Mesothelial cell of epicardium (in vitro differentiated cells): ENCODE results near the gene AFAP1L1. TPM values are rescaled to one million over a fixed set of nuclear protein-coding genes. Genes with fewer than 3 reads are reported as not detected.

Experiments used
- DNase-seq, 2 experiments: peaks; one replicate each; pipeline ENCODE4 v3.0.0; 2021; ENCODE audit warnings: low spot score in 2 of 2; ENCODE audit not compliant: unreplicated experiment in 2 of 2
- H3K27ac Mint-ChIP-seq: 2 replicates; pipeline ENCODE4 v1.8.0; 2021; ENCODE audit warnings: mixed read lengths
- H3K27me3 Mint-ChIP-seq: 2 replicates; pipeline ENCODE4 v1.8.0; 2021; ENCODE audit warnings: low read depth, mixed read lengths
- H3K36me3 Mint-ChIP-seq: 2 replicates; pipeline ENCODE4 v1.8.0; 2021; ENCODE audit warnings: mixed read lengths
- H3K4me1 Mint-ChIP-seq: 2 replicates; pipeline ENCODE4 v1.8.0; 2021; ENCODE audit warnings: mixed read lengths
- H3K4me3 Mint-ChIP-seq: 2 replicates; pipeline ENCODE4 v1.8.0; 2021; ENCODE audit warnings: mild to moderate bottlenecking, moderate library complexity, mixed read lengths
- H3K9me3 Mint-ChIP-seq: 2 replicates; pipeline ENCODE4 v1.8.0; 2021; ENCODE audit warnings: mixed read lengths
- total RNA-seq: library from RNA; stranded (reverse); gene quantifications from 3 replicates; pipeline ENCODE4 v1.2.1, GENCODE V29; 2021
- TF ChIP-seq, protein P1 (sequence below): fragments of 200-600 bp; sonication (generic); IDR thresholded peaks from one replicate; pipeline ENCODE4 v1.5.0; 2021; ENCODE audit warnings: antibody characterized with exemption; ENCODE audit not compliant: unreplicated experiment

AFAP1L1 gene
- total RNA-seq, 1 donor from 2014 or later, result 0.63 TPM

DNA sequence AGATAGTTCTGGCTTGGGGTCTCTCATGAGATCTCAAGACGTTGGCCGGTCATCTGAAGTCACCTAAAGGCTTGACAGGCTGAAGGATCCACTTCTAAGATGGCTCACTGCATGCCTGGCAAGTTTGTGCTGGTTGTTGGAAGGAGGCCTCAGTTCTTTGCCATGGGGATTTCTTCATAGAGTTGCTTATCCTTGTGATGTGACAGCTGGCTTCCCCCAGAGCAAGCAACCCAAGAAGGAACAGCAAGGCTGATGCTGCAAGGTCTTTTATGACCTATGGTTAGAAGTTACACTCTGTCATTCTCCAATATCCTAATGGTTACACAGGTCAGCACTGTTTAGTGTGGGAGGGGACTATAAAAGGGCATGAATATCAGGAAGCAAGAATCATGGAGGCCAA is 53.0 kb downstream of the AFAP1L1 start:
- TF ChIP-seq, protein P1, sequence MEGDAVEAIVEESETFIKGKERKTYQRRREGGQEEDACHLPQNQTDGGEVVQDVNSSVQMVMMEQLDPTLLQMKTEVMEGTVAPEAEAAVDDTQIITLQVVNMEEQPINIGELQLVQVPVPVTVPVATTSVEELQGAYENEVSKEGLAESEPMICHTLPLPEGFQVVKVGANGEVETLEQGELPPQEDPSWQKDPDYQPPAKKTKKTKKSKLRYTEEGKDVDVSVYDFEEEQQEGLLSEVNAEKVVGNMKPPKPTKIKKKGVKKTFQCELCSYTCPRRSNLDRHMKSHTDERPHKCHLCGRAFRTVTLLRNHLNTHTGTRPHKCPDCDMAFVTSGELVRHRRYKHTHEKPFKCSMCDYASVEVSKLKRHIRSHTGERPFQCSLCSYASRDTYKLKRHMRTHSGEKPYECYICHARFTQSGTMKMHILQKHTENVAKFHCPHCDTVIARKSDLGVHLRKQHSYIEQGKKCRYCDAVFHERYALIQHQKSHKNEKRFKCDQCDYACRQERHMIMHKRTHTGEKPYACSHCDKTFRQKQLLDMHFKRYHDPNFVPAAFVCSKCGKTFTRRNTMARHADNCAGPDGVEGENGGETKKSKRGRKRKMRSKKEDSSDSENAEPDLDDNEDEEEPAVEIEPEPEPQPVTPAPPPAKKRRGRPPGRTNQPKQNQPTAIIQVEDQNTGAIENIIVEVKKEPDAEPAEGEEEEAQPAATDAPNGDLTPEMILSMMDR, result no peak
- no peaks in the 10 kb centered on the region for H3K36me3 Mint-ChIP-seq
- peak overlapping the region; percentile 14 for H3K27ac Mint-ChIP-seq
- no peak overlapping the region for H3K4me3 Mint-ChIP-seq
- H3K4me1 Mint-ChIP-seq, result peaks cover 45% of the 10 kb centered on the region
- H3K9me3 Mint-ChIP-seq, result no peaks in the 10 kb centered on the region
- no peak for DNase-seq
- no peaks in the 10 kb centered on the region for H3K27me3 Mint-ChIP-seq

DNA sequence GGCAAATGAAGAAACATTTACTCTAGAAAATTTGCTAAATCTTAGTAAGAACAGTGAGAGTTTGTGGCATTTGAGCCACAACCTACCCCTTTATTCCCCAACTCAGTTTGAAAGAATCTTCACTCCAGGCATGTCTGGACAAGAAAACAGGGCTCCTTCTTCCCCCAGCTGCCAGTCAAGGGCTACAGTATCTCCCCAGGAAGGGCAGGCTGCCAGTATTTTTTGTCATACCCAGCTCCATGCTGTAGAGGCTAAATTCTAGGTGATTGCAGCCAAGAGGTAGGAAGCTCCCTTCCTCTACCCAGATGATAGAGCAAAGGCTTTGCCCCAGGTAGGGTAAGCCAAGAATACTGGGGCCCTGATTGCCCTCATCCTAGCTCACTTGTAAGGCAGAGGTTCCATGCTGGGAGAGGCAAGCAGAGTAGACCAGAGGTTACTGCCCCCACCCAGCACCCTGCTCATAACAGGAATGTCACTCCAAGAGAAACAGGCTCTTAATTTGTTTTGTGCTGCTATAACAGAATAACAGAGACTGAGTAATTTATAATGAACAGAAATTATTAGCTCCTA is 53.6 kb downstream of the AFAP1L1 start:
- peak overlapping the region; percentile 51 for H3K27ac Mint-ChIP-seq

DNA sequence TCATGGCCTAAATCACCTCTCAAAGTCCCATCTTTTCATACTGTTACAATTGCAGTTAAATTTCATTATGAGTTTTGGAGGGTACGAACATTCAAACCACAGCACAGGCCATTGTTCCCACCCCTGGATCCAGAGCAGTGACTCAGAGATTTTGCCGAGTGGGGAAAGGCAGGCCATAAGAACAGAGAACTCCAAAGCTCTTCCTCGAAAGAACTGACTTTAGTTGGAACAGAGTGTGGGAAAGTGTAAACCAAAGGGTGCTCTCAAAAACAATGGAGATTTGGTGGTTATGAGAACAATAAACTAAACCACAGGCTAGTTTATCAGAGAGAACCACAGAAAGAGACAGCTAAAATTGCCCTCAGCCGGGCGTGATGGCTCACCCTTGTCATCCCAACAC is 54.2 kb downstream of the AFAP1L1 start:
- Mint-ChIP-seq H3K4me3 (no peak overlapping the region), H3K4me1 (peaks cover 33% of the 10 kb centered on the region), H3K9me3 (no peaks in the 10 kb centered on the region), H3K27me3 (no peaks in the 10 kb centered on the region), H3K36me3 (no peaks in the 10 kb centered on the region), H3K27ac (no peak overlapping the region)
- TF ChIP-seq, protein P1, result no peak
- no peak for DNase-seq

More for the DNA sequence above, 53.6 kb downstream of the AFAP1L1 start:
- H3K36me3 Mint-ChIP-seq, result no peaks in the 10 kb centered on the region
- no peak for DNase-seq
- H3K9me3 Mint-ChIP-seq, result no peaks in the 10 kb centered on the region
- no peaks in the 10 kb centered on the region for H3K27me3 Mint-ChIP-seq
- TF ChIP-seq, protein P1, result no peak
- no peak overlapping the region for H3K4me3 Mint-ChIP-seq
- H3K4me1 Mint-ChIP-seq, result peaks cover 39% of the 10 kb centered on the region

DNA sequence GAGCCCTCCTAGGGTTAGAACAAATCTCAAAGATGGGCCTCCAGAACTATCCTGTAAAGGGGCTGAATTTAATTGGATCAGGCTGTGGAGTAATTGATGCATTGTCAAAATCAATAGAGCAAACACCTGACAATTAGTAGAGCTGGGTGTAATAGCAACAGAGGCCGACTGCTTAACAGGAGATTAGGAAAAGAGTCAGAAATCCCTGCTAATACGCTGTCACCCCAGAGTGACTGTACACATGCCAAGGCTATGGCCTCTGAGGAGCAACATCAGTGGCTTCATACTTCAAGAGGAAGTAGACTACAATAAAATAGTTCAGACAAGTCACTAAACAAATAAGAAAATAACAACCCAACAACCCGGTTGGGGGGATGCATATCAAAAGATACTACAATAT is 55.0 kb downstream of the AFAP1L1 start:
- Mint-ChIP-seq H3K9me3 (no peaks in the 10 kb centered on the region), H3K27ac (no peak overlapping the region), H3K4me3 (no peak overlapping the region), H3K27me3 (no peaks in the 10 kb centered on the region), H3K36me3 (no peaks in the 10 kb centered on the region), H3K4me1 (peaks cover 30% of the 10 kb centered on the region)
- no peak for DNase-seq
- TF ChIP-seq, protein P1, result no peak

DNA sequence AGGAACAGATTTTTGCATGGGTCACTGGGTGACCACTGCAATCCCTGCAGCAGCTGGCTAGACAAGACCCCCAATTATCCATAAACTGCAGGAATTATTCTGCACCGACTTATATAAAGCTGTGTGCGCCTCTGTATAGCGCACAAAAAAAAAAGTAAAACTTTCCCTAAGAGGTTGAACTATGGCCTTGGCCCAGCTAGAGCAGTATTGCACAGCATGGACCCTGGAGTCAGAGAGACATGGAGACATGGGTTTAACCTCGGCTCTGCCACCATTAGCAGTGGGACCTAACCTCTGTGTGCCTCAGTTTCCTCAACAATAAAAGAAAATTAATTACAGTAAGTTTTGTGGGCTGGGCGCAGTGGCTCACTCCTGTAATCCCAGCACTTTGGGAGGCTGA is 56.5 kb downstream of the AFAP1L1 start:
- Mint-ChIP-seq H3K27me3 (no peaks in the 10 kb centered on the region), H3K27ac (no peak overlapping the region), H3K4me3 (no peak overlapping the region), H3K4me1 (peaks cover 18% of the 10 kb centered on the region), H3K9me3 (no peaks in the 10 kb centered on the region), H3K36me3 (no peaks in the 10 kb centered on the region)
- TF ChIP-seq, protein P1, result no peak
- no peak for DNase-seq
